Ovary (tissue), 3 donors: ENCODE measurements around the gene PLCB4.

ENCODE experiments used
- CTCF ChIP-seq, 3 donors: fragments of 450-650 bp in 2 of 3; fragments of 200-600 bp in 1 of 3; IDR thresholded peaks; one replicate each; pipeline versions ENCODE4 v1.5.1 to v1.8.0; 2016 to 2022; ENCODE audit warnings: antibody characterized with exemption in 3 of 3, mild to moderate bottlenecking in 1 of 3
- EP300 ChIP-seq: sonication (generic); formaldehyde crosslinking; IDR thresholded peaks from one replicate; pipeline ENCODE4 v1.6.1; 2017; ENCODE audit warnings: antibody characterized with exemption
- POLR2A ChIP-seq: fragments of 450-650 bp; IDR thresholded peaks from one replicate; pipeline ENCODE4 v1.6.1; 2017; ENCODE audit warnings: antibody characterized with exemption, mild to moderate bottlenecking, moderate library complexity
- donor health status: DM: no; HTN: no; CAD: no.

- TF ChIP-seq CTCF (IDR thresholded peaks at IDR 0.05) (no peak), POLR2A (no peak), EP300 (no peak)
These were observed 134.2 kb downstream of the PLCB4 start for GRCh38 chr20:9203081-9203447.
